Trophoblast cell (in vitro differentiated cells and primary cell): Measurements from ENCODE around the gene PAFAH2.

ENCODE experiments used
- DNase-seq, 2 donors: peaks; one replicate each; pipeline ENCODE4 v3.0.0-alpha.2; 2016
- H2AFZ ChIP-seq: 2 replicates; pipeline ENCODE4 v1.6.1; 2013; ENCODE audit warnings: low read length, moderate library complexity, mild to moderate bottlenecking; ENCODE audit not compliant: insufficient read depth, poor library complexity
- H2AK5ac ChIP-seq: 2 replicates; pipeline ENCODE4 v1.6.1; 2013; ENCODE audit warnings: mild to moderate bottlenecking, low read length
- H2BK120ac ChIP-seq: 2 replicates; pipeline ENCODE4 v1.6.1; 2013; ENCODE audit warnings: low read length, mild to moderate bottlenecking, moderate library complexity; ENCODE audit not compliant: insufficient read depth, poor library complexity
- H2BK12ac ChIP-seq: 2 replicates; pipeline ENCODE4 v1.6.1; 2013; ENCODE audit warnings: mild to moderate bottlenecking, low read length, moderate library complexity
- H2BK5ac ChIP-seq: 2 replicates; pipeline ENCODE4 v1.6.1; 2013; ENCODE audit warnings: low read length, low read depth, moderate library complexity, mild to moderate bottlenecking; ENCODE audit not compliant: poor library complexity
- H3K14ac ChIP-seq: 2 replicates; pipeline ENCODE4 v1.6.1; 2013; ENCODE audit warnings: mild to moderate bottlenecking, low read length
- H3K18ac ChIP-seq: 2 replicates; pipeline ENCODE4 v1.6.1; 2013; ENCODE audit warnings: mild to moderate bottlenecking, low read length
- H3K23ac ChIP-seq: 2 replicates; pipeline ENCODE4 v1.6.1; 2013; ENCODE audit warnings: low read length
- H3K27ac ChIP-seq: 2 replicates; pipeline ENCODE4 v1.5.1; 2013; ENCODE audit warnings: low read depth, mild to moderate bottlenecking, inconsistent platforms, low read length, moderate library complexity
- H3K27me3 ChIP-seq: 2 replicates; pipeline ENCODE4 v1.6.1; 2013; ENCODE audit warnings: inconsistent platforms, mild to moderate bottlenecking, low read length, moderate library complexity; ENCODE audit not compliant: insufficient read depth
- H3K36me3 ChIP-seq, 2 experiments: 1 replicate in 1 of 2; 2 replicates in 1 of 2; pipeline ENCODE4 v1.6.1; 2013; ENCODE audit warnings: low read length in 2 of 2, mild to moderate bottlenecking in 2 of 2, moderate library complexity in 1 of 2; ENCODE audit not compliant: insufficient read depth in 2 of 2, control insufficient read depth in 1 of 2
- H3K4ac ChIP-seq: 2 replicates; pipeline ENCODE4 v1.6.1; 2013; ENCODE audit warnings: low read depth, mild to moderate bottlenecking, low read length, moderate library complexity
- H3K4me1 ChIP-seq, 2 experiments: 1 replicate in 1 of 2; 2 replicates in 1 of 2; pipeline ENCODE4 v1.6.1; 2013; ENCODE audit warnings: low read length in 2 of 2, mild to moderate bottlenecking in 2 of 2, moderate library complexity in 1 of 2; ENCODE audit not compliant: insufficient read depth in 2 of 2, control insufficient read depth in 1 of 2
- H3K4me2 ChIP-seq: 2 replicates; pipeline ENCODE4 v1.6.1; 2013; ENCODE audit warnings: inconsistent platforms, mild to moderate bottlenecking, low read length, moderate library complexity
- H3K4me3 ChIP-seq: 2 replicates; pipeline ENCODE4 v1.5.1; 2013; ENCODE audit warnings: mild to moderate bottlenecking, low read depth, low read length, inconsistent platforms
- H3K79me1 ChIP-seq: one replicate; pipeline ENCODE4 v1.6.1; 2013; ENCODE audit warnings: low read length
- H3K79me2 ChIP-seq: 2 replicates; pipeline ENCODE4 v1.6.1; 2013; ENCODE audit warnings: low read length, mild to moderate bottlenecking; ENCODE audit not compliant: control insufficient read depth, insufficient read depth, poor library complexity
- H3K9ac ChIP-seq: 2 replicates; pipeline ENCODE4 v1.6.1; 2013; ENCODE audit warnings: mild to moderate bottlenecking, low read length
- H3K9me3 ChIP-seq: 2 replicates; pipeline ENCODE4 v1.6.1; 2013; ENCODE audit warnings: low read depth, mild to moderate bottlenecking, control low read depth, inconsistent platforms, low read length; ENCODE audit not compliant: insufficient read depth
- H4K12ac ChIP-seq: 2 replicates; pipeline ENCODE4 v1.6.1; 2013; ENCODE audit warnings: low read depth, mild to moderate bottlenecking, low read length, moderate library complexity
- H4K8ac ChIP-seq: 2 replicates; pipeline ENCODE4 v1.6.1; 2013; ENCODE audit warnings: low read depth, mild to moderate bottlenecking, low read length, moderate library complexity
- H4K91ac ChIP-seq: one replicate; pipeline ENCODE4 v1.6.1; 2013; ENCODE audit warnings: low read depth, mild to moderate bottlenecking, low read length, moderate library complexity
- WGBS: extraction: QIAGEN DNeasy Blood & Tissue Kit; methylation state at CpG from one replicate; pipeline ENCODE4 v1.1.7; 2013; ENCODE audit warnings: missing lambda C conversion rate; ENCODE audit not compliant: insufficient read length, insufficient coverage; ENCODE audit errors: extremely low coverage; 5-methylcytosine and 5-hydroxymethylcytosine counted together

Gene PAFAH2

GRCh38 chr1:25927521-25928265 is 70.2 kb downstream of the PAFAH2 start:
- Histone ChIP-seq H3K27me3 (no peaks in the 10 kb centered on the region), H2BK5ac (no peak overlapping the region), H2AK5ac (no peak overlapping the region), H3K79me1 (peaks cover 2% of the 10 kb centered on the region), H4K91ac (no peak overlapping the region), H2BK12ac (no peak overlapping the region), H3K27ac (no peak overlapping the region), H4K12ac (no peak overlapping the region), H3K4ac (no peak overlapping the region), H3K4me2 (no peak overlapping the region), H3K36me3 (no peaks in the 10 kb centered on the region), H3K18ac (no peak overlapping the region), H3K4me1 (peaks cover under 1 to 10% of the 10 kb centered on the region in 2 experiments), H3K14ac (no peak overlapping the region), H3K23ac (no peak overlapping the region), H3K79me2 (peaks cover 2% of the 10 kb centered on the region), H3K9me3 (no peaks in the 10 kb centered on the region), H4K8ac (no peak overlapping the region), H2BK120ac (no peak overlapping the region), H3K4me3 (no peak overlapping the region), H2AFZ (no peak overlapping the region), H3K9ac (no peak overlapping the region)
- no peak for DNase-seq
- no CpG with 5 or more reads among the region's 5 CpGs for WGBS

- Histone ChIP-seq H3K4me3 (no peak overlapping the region), H3K4me2 (no peak overlapping the region), H3K18ac (no peak overlapping the region), H3K23ac (no peak overlapping the region), H3K79me1 (peaks cover 6% of the 10 kb centered on the region), H3K4ac (no peak overlapping the region), H3K4me1 (peaks cover 6 to 15% of the 10 kb centered on the region in 2 experiments), H3K14ac (no peak overlapping the region), H2BK120ac (no peak overlapping the region), H3K36me3 (no peaks in the 10 kb centered on the region), H2BK5ac (no peak overlapping the region), H3K27ac (no peak overlapping the region), H4K91ac (no peak overlapping the region), H4K8ac (no peak overlapping the region), H2BK12ac (no peak overlapping the region), H2AFZ (no peak overlapping the region), H3K79me2 (peaks cover 4% of the 10 kb centered on the region), H3K27me3 (no peaks in the 10 kb centered on the region), H4K12ac (no peak overlapping the region), H3K9ac (no peak overlapping the region), H3K9me3 (no peaks in the 10 kb centered on the region), H2AK5ac (no peak overlapping the region)
- WGBS = no CpG with 5 or more reads among the region's 13 CpGs
- no peak for DNase-seq
These were observed 70.9 kb downstream of the PAFAH2 start for GRCh38 chr1:25926731-25927496.

DNA sequence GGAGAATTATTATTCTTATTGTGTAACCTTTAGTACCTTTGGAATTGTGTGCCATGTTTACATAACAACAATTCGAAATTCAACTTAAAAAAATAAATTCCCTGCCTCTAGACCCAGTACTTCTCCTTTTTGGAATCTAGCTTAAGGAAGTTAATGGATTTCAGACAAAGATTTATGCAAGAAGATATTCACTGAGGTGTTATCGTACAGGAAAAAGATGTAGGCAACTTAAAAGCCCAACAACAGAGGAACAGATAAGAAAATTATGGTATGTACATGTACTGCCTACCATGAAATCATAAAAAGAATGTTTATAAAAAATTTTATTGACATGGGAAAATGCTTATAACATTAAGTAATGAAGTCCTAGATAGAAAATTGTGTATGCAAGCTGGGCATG is 73.4 kb downstream of the PAFAH2 start:
- no peak overlapping the region for H3K27ac ChIP-seq
- H3K4me1 ChIP-seq = peaks cover 6 to 15% of the 10 kb centered on the region in 2 experiments
- H3K36me3 ChIP-seq = no peaks in the 10 kb centered on the region
- no peak overlapping the region for H2BK5ac ChIP-seq
- H3K4me3 ChIP-seq = no peak overlapping the region
- H3K9ac ChIP-seq = no peak overlapping the region
- no peak overlapping the region for H4K91ac ChIP-seq
- H3K9me3 ChIP-seq = no peaks in the 10 kb centered on the region
- H2AFZ ChIP-seq = no peak overlapping the region
- no peak overlapping the region for H4K12ac ChIP-seq
- peaks cover 4% of the 10 kb centered on the region for H3K79me2 ChIP-seq
- H3K23ac ChIP-seq = no peak overlapping the region
- H2AK5ac ChIP-seq = no peak overlapping the region
- no peak overlapping the region for H2BK12ac ChIP-seq
- H3K4ac ChIP-seq = no peak overlapping the region
- DNase-seq = no peak
- peaks cover 6% of the 10 kb centered on the region for H3K79me1 ChIP-seq
- no peak overlapping the region for H3K18ac ChIP-seq
- H3K4me2 ChIP-seq = no peak overlapping the region
- no peak overlapping the region for H4K8ac ChIP-seq
- H3K27me3 ChIP-seq = no peaks in the 10 kb centered on the region
- no CpG with 5 or more reads among the region's 2 CpGs for WGBS
- no peak overlapping the region for H3K14ac ChIP-seq
- H2BK120ac ChIP-seq = no peak overlapping the region

- Histone ChIP-seq H2AFZ (peak overlapping the region; percentile 82), H3K9me3 (no peaks in the 10 kb centered on the region), H2BK5ac (no peak overlapping the region), H3K27me3 (no peaks in the 10 kb centered on the region), H3K9ac (peak overlapping the region; percentile 51), H3K14ac (peak overlapping the region; percentile 79), H3K36me3 (no peaks in the 10 kb centered on the region), H2AK5ac (no peak overlapping the region), H3K4me2 (peak overlapping the region; percentile 96), H3K18ac (peak overlapping the region; percentile 64), H3K27ac (peak overlapping the region; percentile 3), H3K79me1 (peaks cover 6% of the 10 kb centered on the region), H3K23ac (no peak overlapping the region), H4K8ac (peak overlapping the region; percentile 85), H3K4me3 (peak overlapping the region; percentile 74), H3K79me2 (peaks cover 4% of the 10 kb centered on the region), H4K91ac (peak overlapping the region; percentile 84), H3K4ac (no peak overlapping the region), H4K12ac (peak overlapping the region; percentile 80), H2BK12ac (peak overlapping the region; percentile 63), H2BK120ac (peak overlapping the region; percentile 13), H3K4me1 (peaks cover 6 to 15% of the 10 kb centered on the region in 2 experiments)
- peak in 1 of 2 donors; percentile 51 for DNase-seq
- no CpG with 5 or more reads among the region's 32 CpGs for WGBS
These were observed 74.8 kb downstream of the PAFAH2 start for GRCh38 chr1:25922971-25923552.
